HEK293 (cell line): ENCODE data around the gene ZMYM4.

Source experiments
- BCL11B ChIP-seq: fragments of 450-650 bp; formaldehyde crosslinking; IDR thresholded peaks from 2 replicates; pipeline ENCODE4 v1.5.1; 2016; ENCODE audit warnings: low read depth, missing biosample characterization, missing genetic modification characterization
- EGR2 ChIP-seq: fragments of 450-650 bp; formaldehyde crosslinking; IDR thresholded peaks from 2 replicates; pipeline ENCODE4 v1.5.1; 2016; ENCODE audit warnings: low read depth, missing biosample characterization, missing genetic modification characterization
- GLI4 ChIP-seq: fragments of 450-650 bp; formaldehyde crosslinking; IDR thresholded peaks from 2 replicates; pipeline ENCODE4 v1.5.1; 2016; ENCODE audit warnings: missing biosample characterization, missing genetic modification characterization
- ZNF292 ChIP-seq: fragments of 450-650 bp; formaldehyde crosslinking; IDR thresholded peaks from 2 replicates; pipeline ENCODE4 v1.5.1; 2016; ENCODE audit warnings: low read depth, missing biosample characterization, missing genetic modification characterization, borderline replicate concordance
- ZNF426 ChIP-seq: fragments of 450-650 bp; formaldehyde crosslinking; IDR thresholded peaks from 2 replicates; pipeline ENCODE4 v1.5.1; 2017; ENCODE audit warnings: missing biosample characterization, missing genetic modification characterization, mild to moderate bottlenecking, inconsistent platforms, moderate library complexity
- ZNF449 ChIP-seq: fragments of 450-650 bp; formaldehyde crosslinking; IDR thresholded peaks from 2 replicates; pipeline ENCODE4 v1.5.1; 2017; ENCODE audit warnings: missing biosample characterization, mild to moderate bottlenecking, missing genetic modification characterization, moderate library complexity
- ZNF544 ChIP-seq: fragments of 450-650 bp; formaldehyde crosslinking; IDR thresholded peaks from 2 replicates; pipeline ENCODE4 v1.5.0; 2017; ENCODE audit warnings: missing biosample characterization, missing genetic modification characterization
- ZSCAN23 ChIP-seq: fragments of 450-650 bp; formaldehyde crosslinking; IDR thresholded peaks from 2 replicates; pipeline ENCODE4 v1.5.1; 2016; ENCODE audit warnings: missing biosample characterization, missing genetic modification characterization
- TF ChIP-seq, protein P1 (sequence below): fragments of 450-650 bp; formaldehyde crosslinking; IDR thresholded peaks from 2 replicates; pipeline ENCODE4 v1.5.1; 2016; ENCODE audit warnings: missing biosample characterization, missing genetic modification characterization
- TF ChIP-seq, protein P2 (sequence below): fragments of 450-650 bp; formaldehyde crosslinking; IDR thresholded peaks from 2 replicates; pipeline ENCODE4 v1.5.1; 2016; ENCODE audit warnings: missing biosample characterization, missing genetic modification characterization
- TF ChIP-seq, protein P3 (sequence below): fragments of 450-650 bp; formaldehyde crosslinking; IDR thresholded peaks from 2 replicates; pipeline ENCODE4 v1.5.1; 2016; ENCODE audit warnings: missing biosample characterization, missing genetic modification characterization

- no peak for TF ChIP-seq ZNF426 (tag by site-specific recombination)
- no peak for TF ChIP-seq ZNF544 (tag by site-specific recombination)
- TF ChIP-seq GLI4: no peak
- TF ChIP-seq ZNF449 (tag by site-specific recombination): no peak
- no peak for TF ChIP-seq ZSCAN23
- no peak for TF ChIP-seq EGR2 (tag by site-specific recombination)
- TF ChIP-seq, protein P1, sequence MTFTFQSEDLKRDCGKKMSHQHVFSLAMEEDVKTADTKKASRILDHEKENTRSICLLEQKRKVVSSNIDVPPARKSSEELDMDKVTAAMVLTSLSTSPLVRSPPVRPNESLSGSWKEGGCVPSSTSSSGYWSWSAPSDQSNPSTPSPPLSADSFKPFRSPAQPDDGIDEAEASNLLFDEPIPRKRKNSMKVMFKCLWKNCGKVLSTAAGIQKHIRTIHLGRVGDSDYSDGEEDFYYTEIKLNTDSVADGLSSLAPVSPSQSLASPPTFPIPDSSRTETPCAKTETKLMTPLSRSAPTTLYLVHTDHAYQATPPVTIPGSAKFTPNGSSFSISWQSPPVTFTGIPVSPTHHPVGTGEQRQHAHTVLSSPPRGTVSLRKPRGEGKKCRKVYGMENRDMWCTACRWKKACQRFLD: no peak
- TF ChIP-seq, protein P2, sequence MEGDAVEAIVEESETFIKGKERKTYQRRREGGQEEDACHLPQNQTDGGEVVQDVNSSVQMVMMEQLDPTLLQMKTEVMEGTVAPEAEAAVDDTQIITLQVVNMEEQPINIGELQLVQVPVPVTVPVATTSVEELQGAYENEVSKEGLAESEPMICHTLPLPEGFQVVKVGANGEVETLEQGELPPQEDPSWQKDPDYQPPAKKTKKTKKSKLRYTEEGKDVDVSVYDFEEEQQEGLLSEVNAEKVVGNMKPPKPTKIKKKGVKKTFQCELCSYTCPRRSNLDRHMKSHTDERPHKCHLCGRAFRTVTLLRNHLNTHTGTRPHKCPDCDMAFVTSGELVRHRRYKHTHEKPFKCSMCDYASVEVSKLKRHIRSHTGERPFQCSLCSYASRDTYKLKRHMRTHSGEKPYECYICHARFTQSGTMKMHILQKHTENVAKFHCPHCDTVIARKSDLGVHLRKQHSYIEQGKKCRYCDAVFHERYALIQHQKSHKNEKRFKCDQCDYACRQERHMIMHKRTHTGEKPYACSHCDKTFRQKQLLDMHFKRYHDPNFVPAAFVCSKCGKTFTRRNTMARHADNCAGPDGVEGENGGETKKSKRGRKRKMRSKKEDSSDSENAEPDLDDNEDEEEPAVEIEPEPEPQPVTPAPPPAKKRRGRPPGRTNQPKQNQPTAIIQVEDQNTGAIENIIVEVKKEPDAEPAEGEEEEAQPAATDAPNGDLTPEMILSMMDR (tag by site-specific recombination): no peak
- TF ChIP-seq BCL11B: no peak
- TF ChIP-seq ZNF292: no peak
- TF ChIP-seq, protein P3, sequence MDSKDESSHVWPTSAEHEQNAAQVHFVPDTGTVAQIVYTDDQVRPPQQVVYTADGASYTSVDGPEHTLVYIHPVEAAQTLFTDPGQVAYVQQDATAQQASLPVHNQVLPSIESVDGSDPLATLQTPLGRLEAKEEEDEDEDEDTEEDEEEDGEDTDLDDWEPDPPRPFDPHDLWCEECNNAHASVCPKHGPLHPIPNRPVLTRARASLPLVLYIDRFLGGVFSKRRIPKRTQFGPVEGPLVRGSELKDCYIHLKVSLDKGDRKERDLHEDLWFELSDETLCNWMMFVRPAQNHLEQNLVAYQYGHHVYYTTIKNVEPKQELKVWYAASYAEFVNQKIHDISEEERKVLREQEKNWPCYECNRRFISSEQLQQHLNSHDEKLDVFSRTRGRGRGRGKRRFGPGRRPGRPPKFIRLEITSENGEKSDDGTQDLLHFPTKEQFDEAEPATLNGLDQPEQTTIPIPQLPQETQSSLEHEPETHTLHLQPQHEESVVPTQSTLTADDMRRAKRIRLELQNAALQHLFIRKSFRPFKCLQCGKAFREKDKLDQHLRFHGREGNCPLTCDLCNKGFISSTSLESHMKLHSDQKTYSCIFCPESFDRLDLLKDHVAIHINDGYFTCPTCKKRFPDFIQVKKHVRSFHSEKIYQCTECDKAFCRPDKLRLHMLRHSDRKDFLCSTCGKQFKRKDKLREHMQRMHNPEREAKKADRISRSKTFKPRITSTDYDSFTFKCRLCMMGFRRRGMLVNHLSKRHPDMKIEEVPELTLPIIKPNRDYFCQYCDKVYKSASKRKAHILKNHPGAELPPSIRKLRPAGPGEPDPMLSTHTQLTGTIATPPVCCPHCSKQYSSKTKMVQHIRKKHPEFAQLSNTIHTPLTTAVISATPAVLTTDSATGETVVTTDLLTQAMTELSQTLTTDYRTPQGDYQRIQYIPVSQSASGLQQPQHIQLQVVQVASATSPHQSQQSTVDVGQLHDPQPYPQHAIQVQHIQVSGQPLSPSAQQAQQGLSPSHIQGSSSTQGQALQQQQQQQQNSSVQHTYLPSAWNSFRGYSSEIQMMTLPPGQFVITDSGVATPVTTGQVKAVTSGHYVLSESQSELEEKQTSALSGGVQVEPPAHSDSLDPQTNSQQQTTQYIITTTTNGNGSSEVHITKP: no peak
These were observed 1.4 kb downstream of the ZMYM4 start for GRCh38 chr1:35269989-35270289.
